Adrenal gland (tissue), 19 donors: ENCODE results near the gene FYB1. TPM values are rescaled to one million over a fixed set of nuclear protein-coding genes. Genes with fewer than 3 reads are reported as not detected.

Source experiments
- DNase-seq, 7 donors: peaks; one replicate each; pipeline ENCODE4 v3.0.0-alpha.2; 2019 to 2020
- H3K27ac ChIP-seq, 5 donors: fragments of 200-600 bp; sonication (generic) in 4 of 5; 1 replicate in 3 of 5; 2 replicates in 2 of 5; pipeline versions ENCODE4 v1.5.1 to v1.8.0; 2016 to 2020; ENCODE audit warnings: mild to moderate bottlenecking in 1 of 5
- H3K27me3 ChIP-seq: fragments of 200-600 bp; 2 replicates; pipeline ENCODE4 v1.8.0; 2021
- H3K36me3 ChIP-seq, 2 donors: fragments of 200-600 bp; replicated peaks in 1 of 2; 1 replicate in 1 of 2; 2 replicates in 1 of 2; pipeline versions ENCODE4 v1.5.1 to v1.8.0; 2018 to 2022
- H3K4me1 ChIP-seq, 2 donors: fragments of 200-600 bp; replicated peaks in 1 of 2; 1 replicate in 1 of 2; 2 replicates in 1 of 2; pipeline versions ENCODE4 v1.5.1 to v1.8.0; 2018 to 2021
- H3K4me3 ChIP-seq, 4 donors: fragments of 200-600 bp; sonication (generic) in 3 of 4; one replicate each; pipeline ENCODE4 v1.5.1; 2016 to 2018
- H3K9me3 ChIP-seq, 3 donors: fragments of 200-600 bp; sonication (generic) in 1 of 3; replicated peaks in 1 of 3; 1 replicate in 2 of 3; 2 replicates in 1 of 3; pipeline versions ENCODE4 v1.5.1 to v1.8.0; 2016 to 2021
- POLR2A ChIP-seq, 2 donors: fragments of 450-650 bp; IDR thresholded peaks; one replicate each; pipeline ENCODE4 v1.6.1; 2017; ENCODE audit warnings: antibody characterized with exemption in 2 of 2, mild to moderate bottlenecking in 2 of 2, moderate library complexity in 1 of 2
- WGBS, 4 donors: extraction: QIAGEN DNeasy Blood & Tissue Kit in 2 of 4; methylation state at CpG; one replicate each; pipeline versions ENCODE4 v1.1.5 to v1.1.7; 2013 to 2017; 5-methylcytosine and 5-hydroxymethylcytosine counted together
- intact Hi-C, 2 donors: fragments of 100-400 bp; cut with DNase I; formaldehyde crosslinking; loops; one replicate each; pipeline versions ENCODE4 v1.14.1 to v1.15.0; 2022 to 2023
- long read RNA-seq, 10 donors: library from polyadenylated mRNA in 3 of 10; unstranded in 2 of 10; stranded (forward) in 1 of 10; transcript quantifications; one replicate each; pipeline ENCODE4 v2.0.0 and lab custom pipeline, GENCODE V29; 2021 to 2026
- polyA plus RNA-seq, 3 donors: library from polyadenylated mRNA; stranded (reverse); fragments of 200-250 nt in 2 of 3; fragments of 350-450 nt in 1 of 3; fragmentation: Illumina TruSeq in 1 of 3; extraction: RNeasy Lipid Tissue Mini Kit (QIAGEN cat#74804) in 1 of 3; gene quantifications; one replicate each; pipeline ENCODE4 v1.2.3, GENCODE V29; 2013 to 2014
- total RNA-seq, 9 donors: library from RNA; depleted of rRNA in 4 of 9; stranded (reverse); fragments of >200 nt in 4 of 9; fragments of 120-200 nt in 1 of 9; fragmentation: NEBNext Ultra II Directional in 1 of 9; extraction: Animal tissue kit (Norgen Biotek cat#: 25700) in 1 of 9; gene quantifications; one replicate each; pipeline versions ENCODE4 v1.1.0 to v1.2.4, GENCODE V29; 2013 to 2023
- TF ChIP-seq, protein P1 (sequence below), 6 experiments: fragments of 450-650 bp in 4 of 6; fragments of 200-600 bp in 2 of 6; sonication (generic) in 1 of 6; IDR thresholded peaks; 1 replicate in 5 of 6; 2 replicates in 1 of 6; pipeline versions ENCODE4 v1.5.1 to v1.8.0; 2016 to 2021; ENCODE audit warnings: antibody characterized with exemption in 6 of 6, mild to moderate bottlenecking in 2 of 6, moderate library complexity in 1 of 6
- donor health status: healthy with polysubstance abuse.
- donor health status: Bipolar disorder and iron deficiency.
- donor health status: DM: yes; HTN: yes; CAD: no.
- donor health status: DM: no; HTN: no; CAD: no.
- donor health status: DM: no; HTN: no; CAD: no.
- donor health status: DM: yes; HTN: yes; CAD: no.

The FYB1 gene, protein sequence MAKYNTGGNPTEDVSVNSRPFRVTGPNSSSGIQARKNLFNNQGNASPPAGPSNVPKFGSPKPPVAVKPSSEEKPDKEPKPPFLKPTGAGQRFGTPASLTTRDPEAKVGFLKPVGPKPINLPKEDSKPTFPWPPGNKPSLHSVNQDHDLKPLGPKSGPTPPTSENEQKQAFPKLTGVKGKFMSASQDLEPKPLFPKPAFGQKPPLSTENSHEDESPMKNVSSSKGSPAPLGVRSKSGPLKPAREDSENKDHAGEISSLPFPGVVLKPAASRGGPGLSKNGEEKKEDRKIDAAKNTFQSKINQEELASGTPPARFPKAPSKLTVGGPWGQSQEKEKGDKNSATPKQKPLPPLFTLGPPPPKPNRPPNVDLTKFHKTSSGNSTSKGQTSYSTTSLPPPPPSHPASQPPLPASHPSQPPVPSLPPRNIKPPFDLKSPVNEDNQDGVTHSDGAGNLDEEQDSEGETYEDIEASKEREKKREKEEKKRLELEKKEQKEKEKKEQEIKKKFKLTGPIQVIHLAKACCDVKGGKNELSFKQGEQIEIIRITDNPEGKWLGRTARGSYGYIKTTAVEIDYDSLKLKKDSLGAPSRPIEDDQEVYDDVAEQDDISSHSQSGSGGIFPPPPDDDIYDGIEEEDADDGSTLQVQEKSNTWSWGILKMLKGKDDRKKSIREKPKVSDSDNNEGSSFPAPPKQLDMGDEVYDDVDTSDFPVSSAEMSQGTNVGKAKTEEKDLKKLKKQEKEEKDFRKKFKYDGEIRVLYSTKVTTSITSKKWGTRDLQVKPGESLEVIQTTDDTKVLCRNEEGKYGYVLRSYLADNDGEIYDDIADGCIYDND
- 10 to 100 TPM in 7 of 9 donors, 1 to 10 TPM in 2; 1.6 to 29.8 (median 15.8) TPM for total RNA-seq
- polyA plus RNA-seq, result 1 to 10 TPM; 1.8 to 6.7 (median 5.8) TPM
- long read RNA-seq, donor 1, result 0 reads
- long read RNA-seq, donor 2, result 0 reads
- long read RNA-seq, donor 3, result 0 reads
- long read RNA-seq, donor 4, partial matches to known transcripts, result 9 of 11 reads
- long read RNA-seq, donor 4, other reads (novel, unspliced or antisense), result 2 of 11 reads
- long read RNA-seq, donor 5, partial matches to known transcripts, result 1 of 2 reads
- long read RNA-seq, donor 5, other reads (novel, unspliced or antisense), result 0 of 2 reads
- long read RNA-seq, donor 6, partial matches to known transcripts, result 0 of 4 reads
- long read RNA-seq, donor 6, other reads (novel, unspliced or antisense), result 4 of 4 reads
- long read RNA-seq, donor 7, result 0 reads
- long read RNA-seq, donor 8, result 0 reads
- long read RNA-seq, donor 9, result 0 reads
- long read RNA-seq, donor 10, result 0 reads

DNA sequence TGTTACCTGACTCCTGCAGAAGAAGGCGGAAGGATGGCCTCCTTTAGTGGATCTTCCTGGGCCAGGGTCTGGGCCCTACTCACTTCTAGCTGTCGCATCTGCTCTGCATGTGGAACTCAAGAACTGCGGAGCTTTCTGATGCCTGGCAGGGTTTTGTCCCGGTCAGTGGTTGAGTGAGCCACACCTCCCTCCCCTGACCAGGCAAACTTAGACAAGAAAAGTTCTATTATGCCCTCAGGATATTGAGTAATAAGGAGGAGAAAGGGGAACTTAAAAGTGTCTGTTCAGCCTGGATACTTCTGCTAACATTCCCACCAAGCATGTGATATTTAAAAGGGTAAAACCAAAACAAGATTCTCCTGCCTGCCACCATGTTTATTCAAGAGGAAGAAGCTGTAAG is at the start of gene FYB1:
Gene FYB1, minus strand, starts transcription at position 127 of the 400 bp plus-strand sequence. CDS start 16,603 bp downstream, outside the sequence.
- Histone ChIP-seq H3K9me3 (no peaks in the 10 kb centered on the region), H3K4me1 (peaks cover 0 to 8% of the 10 kb centered on the region in 2 donors), H3K27ac (peak within 1 kb of the TSS in 2 of 5 donors; percentile 19 to 34), H3K36me3 (no peaks in the 10 kb centered on the region), H3K4me3 (peak within 1 kb of the TSS in 1 of 4 donors; percentile 0), H3K27me3 (no peaks in the 10 kb centered on the region)
- intact Hi-C loops, result loop anchor here (5.0 to 10.0 kb wide), 2 partner anchors 65 to 353 kb away; no protein-coding TSS in a partner anchor
- DNase-seq, result peak in 6 of 7 donors; percentile 26 to 66 (median 46)
- peak in 1 of 2 donors; percentile 7 for TF ChIP-seq POLR2A (IDR thresholded peaks at IDR 0.05)
- TF ChIP-seq, protein P1, sequence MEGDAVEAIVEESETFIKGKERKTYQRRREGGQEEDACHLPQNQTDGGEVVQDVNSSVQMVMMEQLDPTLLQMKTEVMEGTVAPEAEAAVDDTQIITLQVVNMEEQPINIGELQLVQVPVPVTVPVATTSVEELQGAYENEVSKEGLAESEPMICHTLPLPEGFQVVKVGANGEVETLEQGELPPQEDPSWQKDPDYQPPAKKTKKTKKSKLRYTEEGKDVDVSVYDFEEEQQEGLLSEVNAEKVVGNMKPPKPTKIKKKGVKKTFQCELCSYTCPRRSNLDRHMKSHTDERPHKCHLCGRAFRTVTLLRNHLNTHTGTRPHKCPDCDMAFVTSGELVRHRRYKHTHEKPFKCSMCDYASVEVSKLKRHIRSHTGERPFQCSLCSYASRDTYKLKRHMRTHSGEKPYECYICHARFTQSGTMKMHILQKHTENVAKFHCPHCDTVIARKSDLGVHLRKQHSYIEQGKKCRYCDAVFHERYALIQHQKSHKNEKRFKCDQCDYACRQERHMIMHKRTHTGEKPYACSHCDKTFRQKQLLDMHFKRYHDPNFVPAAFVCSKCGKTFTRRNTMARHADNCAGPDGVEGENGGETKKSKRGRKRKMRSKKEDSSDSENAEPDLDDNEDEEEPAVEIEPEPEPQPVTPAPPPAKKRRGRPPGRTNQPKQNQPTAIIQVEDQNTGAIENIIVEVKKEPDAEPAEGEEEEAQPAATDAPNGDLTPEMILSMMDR (IDR thresholded peaks at IDR 0.05), result no peak
- WGBS, 4 donors, result 81 to 84% (median 82%) methylated on average over 3 to 4 of the region's 4 CpGs

DNA sequence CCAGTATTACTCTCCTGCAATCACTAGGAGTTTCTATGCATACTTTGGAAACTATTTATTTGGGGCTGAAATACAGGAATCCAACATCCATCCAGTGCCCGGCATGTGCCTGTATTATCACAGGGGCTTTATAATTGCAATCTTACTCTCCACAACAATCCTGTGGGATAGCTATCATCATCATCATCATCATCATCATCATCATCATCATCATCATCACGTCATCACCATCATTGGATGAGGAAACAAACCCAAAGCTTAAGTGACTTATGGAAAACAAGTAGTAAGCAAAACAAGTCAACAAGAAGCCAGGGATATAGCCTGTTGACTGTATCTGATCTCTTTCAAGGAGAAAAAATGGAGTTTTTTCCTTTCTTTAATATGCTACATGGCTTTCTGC is 47.8 kb upstream of the FYB1 start:
- Histone ChIP-seq H3K4me3 (no peak overlapping the region), H3K4me1 (no peaks in the 10 kb centered on the region), H3K27ac (no peak overlapping the region), H3K27me3 (no peaks in the 10 kb centered on the region), H3K36me3 (no peaks in the 10 kb centered on the region), H3K9me3 (no peaks in the 10 kb centered on the region)
- 63 to 88% (median 82%) methylated on average over 2 of the region's 2 CpGs for WGBS, 4 donors
- TF ChIP-seq, protein P1 (IDR thresholded peaks at IDR 0.05), result no peak
- no peak for TF ChIP-seq POLR2A (IDR thresholded peaks at IDR 0.05)
- intact Hi-C loops, result no loop called here
- no peak for DNase-seq

DNA sequence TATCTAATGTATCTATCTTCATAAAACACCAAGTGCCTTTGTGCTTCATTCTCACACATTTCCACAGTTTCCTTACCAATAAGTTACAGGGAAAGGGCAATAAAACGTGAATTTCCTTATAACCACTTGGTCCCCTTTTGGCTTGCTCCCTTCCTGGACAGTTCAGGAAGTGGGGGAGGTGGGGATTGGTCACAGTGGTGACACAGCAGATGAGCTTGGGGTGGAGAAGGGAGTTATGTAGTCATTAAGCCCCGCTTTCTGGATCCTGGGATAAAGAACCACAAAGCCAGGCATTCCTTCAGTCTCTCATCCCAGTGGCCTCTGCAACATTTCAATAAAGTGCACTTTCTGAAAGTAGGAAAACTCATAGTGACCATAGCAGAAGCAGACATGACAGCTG is 47.1 kb upstream of the FYB1 start:
- Histone ChIP-seq H3K36me3 (no peaks in the 10 kb centered on the region), H3K27me3 (no peaks in the 10 kb centered on the region), H3K27ac (no peak overlapping the region), H3K9me3 (no peaks in the 10 kb centered on the region), H3K4me1 (no peaks in the 10 kb centered on the region), H3K4me3 (no peak overlapping the region)
- TF ChIP-seq, protein P1 (IDR thresholded peaks at IDR 0.05), result no peak
- no peak for TF ChIP-seq POLR2A (IDR thresholded peaks at IDR 0.05)
- 0 to 35% (median 0%) methylated on average over 2 of the region's 2 CpGs for WGBS, 4 donors
- intact Hi-C loops, result no loop called here
- DNase-seq, result no peak
